Stimulated activated CD4-positive, alpha-beta T cell treated with anti-CD3 and anti-CD28 coated beads, Interleukin-1b, Interleukin-23, amount 100 ng/mL, for 1 hour (primary cell): ENCODE results near the gene MMD.

ENCODE experiments used
- DNase-seq, 2 donors: peaks; one replicate each; pipeline ENCODE4 v3.0.0-alpha.2; 2020; ENCODE audit warnings: low read depth in 2 of 2

Gene MMD

DNA sequence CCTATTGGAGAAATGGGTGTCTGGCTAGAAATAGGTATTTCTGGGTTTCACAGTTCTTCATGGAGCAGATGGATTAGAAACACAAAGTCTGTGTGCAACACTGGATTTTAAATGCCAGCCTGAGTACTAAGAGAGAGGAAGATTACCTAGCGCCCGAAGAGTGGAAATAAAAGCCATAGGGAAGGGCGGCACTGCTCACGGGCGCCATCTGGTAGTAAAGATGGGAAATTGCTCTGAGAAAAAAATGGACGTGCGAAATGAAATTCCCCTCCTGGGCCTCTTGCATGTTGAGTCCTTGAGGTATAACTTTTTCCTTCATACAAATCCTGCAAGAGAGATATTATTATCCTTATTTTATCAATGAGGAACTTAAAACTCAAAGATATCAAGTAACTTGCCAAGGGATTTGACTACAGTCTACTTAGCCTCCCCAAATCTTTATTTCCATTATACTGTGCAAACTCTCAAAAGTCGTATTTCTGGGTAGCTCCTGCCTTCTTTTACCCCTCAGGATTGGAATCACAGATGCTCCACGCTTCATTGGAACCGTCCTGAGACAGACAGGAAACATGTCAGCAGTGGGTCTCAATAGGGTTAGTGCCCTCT lies 72.8 kb downstream of the MMD start:
- no peak for DNase-seq

- no peak for DNase-seq
These were observed 74.3 kb downstream of the MMD start for GRCh38 chr17:55347341-55347740.

GRCh38 chr17:55346658-55347057 lies 75.0 kb downstream of the MMD start:
- no peak for DNase-seq

DNA sequence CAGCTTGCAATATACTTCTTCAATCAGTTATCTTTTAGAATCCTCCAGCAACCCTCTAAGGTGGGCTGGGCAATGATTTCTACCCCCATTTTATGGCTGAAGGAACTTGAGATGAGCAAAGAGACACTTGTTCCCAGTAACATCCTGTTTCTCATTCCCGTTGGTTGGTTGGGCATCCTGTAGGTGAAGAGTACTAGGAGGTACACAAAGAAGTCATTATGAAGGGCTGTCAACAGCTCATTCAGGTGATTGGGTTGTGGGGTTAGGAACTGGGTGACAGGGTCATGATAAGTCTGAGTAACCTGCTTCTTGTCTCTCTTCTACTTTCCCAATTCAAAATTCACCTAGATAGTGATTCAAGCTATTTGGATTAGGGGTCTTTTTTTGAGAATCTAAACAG lies 76.5 kb downstream of the MMD start:
- no peak for DNase-seq

GRCh38 chr17:55344514-55344997 lies 77.1 kb downstream of the MMD start:
- DNase-seq: no peak

- no peak for DNase-seq
These were observed 77.6 kb downstream of the MMD start for GRCh38 chr17:55343900-55344513.

DNA sequence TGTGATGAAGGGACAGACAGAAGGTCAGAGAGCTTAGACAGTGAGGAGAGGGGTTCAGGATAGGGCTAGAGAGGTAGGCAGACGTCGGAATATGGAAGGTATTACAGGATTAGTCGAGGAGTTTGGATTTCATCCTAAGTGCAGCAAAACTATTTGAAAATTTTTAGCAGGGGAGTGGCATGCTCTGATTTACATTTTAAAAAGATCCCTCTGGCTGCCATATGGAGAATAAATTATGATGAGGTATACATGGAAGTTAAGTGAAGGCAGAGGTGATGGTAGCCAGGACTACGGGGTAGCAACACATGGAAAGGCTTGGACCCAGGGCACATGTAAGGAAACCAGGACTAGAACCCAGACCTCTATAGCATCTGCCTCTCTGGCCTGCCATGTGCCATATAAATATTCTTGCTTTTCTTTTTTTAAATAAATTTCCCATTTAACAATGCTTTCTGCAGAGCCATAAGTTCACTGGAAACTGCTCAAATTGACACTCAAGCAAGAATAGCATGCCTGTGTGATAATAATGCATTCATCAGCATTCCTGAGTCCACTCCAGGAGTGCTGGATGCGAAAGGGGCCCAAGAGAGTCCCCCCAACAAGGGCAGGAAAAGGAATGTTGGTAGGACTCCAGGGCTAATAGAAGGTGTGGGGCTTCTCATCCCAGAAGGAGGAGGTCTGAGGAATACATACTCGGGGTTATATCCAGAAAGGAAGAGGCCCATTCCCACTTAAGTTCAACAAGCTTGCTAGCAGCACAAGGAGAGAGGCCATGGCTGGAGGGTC lies 78.6 kb downstream of the MMD start:
- no peak for DNase-seq
